Fibroblast of skin of left biceps (primary cell): ENCODE data around the gene DEXI.
A peak's percentile ranks its signal among the peaks of the same experiment; 100 is the strongest.
"Not testable (repeated sequence)": the region's sequence is repeated elsewhere in the genome, so short reads cannot be mapped to it uniquely, and the experiment has no call there.

Source experiments
- DNase-seq, 2 experiments: peaks; one replicate each; pipeline ENCODE4 v3.0.0-alpha.2; 2013; ENCODE audit warnings: low read depth in 2 of 2

DEXI gene

DNA sequence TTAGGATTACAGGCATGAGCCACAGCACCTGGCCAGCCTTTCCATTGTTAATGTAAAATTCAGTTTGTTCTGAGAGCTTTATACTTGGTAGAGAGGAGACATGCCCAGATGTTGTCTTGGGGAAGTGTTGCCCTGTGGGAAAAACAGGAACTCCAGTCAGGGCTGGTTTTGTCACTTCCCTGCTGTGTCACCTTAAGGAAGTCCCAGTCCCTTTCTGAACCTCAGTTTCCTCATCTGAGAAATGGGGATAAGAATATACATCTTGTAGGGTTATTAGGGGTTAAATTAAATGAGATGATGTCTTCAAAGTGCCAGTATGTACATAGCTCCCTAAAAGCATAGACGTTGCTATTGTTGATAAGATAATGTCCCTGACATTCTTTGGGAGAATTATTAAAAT lies 27.3 kb upstream of the DEXI start:
- no peak for DNase-seq

DNA sequence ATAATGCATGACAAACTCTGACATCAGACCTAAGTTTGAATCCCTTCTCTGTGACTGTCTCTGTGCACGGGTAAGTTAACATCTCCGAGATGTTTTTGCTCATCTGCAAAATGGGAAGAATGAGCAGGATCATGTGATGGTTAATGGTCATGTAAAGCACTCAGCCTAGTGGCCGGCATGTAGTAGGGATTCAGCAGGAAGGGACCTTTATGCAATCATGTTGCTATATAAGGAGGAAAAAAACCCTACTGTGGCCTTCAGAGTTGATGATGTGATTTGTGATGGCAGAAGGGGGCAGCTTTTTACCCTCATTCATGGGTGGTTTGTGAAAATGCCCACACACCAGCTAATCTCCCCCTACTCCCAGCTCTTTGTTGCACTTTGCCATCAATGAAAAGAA lies 26.2 kb upstream of the DEXI start:
- no peak for DNase-seq

DNA sequence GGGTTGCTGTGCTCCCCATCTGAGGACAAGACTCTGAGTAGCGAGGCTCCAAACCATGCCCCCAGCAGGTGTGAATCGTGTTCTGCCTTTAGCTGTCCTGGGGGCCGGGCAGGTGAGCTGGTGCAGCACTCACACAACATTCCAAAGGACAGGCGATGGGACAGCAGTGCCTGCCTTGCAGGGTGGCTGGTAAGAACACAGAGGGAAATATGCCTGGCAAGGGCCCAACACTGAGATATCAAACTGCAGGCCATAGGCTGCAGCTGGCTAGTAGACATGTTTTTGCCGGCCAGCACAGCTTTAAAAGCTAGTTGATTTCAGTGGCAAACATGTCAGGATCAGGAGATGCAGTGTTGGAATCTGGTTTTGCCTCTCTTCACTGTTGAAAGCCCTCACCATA lies 25.7 kb upstream of the DEXI start:
- no peak for DNase-seq

DNA sequence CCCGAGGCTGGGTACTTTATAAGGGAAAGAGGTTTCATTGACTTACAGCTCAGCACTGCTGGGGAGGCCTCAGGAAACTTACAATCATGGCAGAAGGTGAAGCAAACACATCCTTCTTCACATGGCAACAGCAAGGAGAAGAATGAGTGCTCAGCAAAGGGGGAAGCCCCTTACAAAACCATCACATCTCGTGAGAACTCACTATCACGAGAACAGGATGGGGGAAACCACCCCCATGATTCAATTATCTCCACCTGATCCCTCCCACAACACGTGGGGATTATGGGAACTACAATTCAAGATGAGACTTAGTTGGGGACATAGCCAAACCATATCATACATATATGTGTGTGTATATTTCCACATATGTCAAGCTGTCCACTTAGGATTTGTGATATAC lies 24.3 kb upstream of the DEXI start:
- DNase-seq = not testable (repeated sequence)

DNA sequence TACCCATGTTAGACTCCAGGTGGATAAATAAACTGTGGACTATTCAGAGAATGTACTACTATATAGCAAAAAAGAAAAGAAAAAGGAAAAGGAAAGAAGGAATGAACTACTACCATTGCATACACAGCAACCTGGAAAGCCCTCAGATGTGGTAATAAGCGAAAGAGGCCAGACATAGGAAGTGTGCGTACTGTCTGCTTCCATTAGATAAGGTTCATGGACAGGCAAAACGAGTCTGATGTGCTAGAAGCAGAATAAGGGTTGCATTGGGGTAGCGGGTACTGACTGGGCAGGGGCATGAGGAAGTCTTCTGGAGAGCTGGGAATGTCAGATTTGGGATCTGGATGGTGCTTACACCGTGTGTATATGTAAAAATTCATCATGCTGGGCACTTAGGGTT lies 23.9 kb upstream of the DEXI start:
- no peak for DNase-seq

DNA sequence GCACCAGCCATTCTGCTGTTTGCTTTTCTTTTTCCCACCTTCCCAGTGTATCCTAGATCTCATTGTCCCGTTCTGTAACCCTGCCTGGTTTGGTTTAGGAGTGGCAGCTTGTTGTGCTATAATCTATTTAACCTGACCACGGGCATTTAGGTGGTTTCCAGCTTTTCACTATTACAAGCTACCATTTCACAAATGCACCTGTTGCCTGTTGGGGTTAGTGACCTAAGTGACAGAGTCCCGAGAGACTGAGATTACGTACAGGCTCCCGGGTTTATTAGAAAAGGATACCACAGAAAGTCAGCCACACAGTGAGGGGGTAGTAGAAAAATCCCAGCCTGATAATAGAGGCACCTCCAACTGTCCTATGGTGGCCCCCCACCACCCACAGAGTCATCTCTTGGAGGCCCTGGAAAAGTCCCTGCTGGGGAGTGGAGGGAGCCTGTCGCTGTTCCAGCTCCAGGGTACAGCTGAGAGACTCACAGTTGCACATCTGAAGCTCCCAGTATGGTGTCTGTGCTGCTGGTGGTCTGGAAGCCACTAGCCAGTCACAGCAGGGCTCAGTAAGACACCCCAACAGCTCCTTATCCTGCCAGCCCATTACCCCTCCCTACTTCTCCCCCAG lies 23.3 kb upstream of the DEXI start:
- no peak for DNase-seq

DNA sequence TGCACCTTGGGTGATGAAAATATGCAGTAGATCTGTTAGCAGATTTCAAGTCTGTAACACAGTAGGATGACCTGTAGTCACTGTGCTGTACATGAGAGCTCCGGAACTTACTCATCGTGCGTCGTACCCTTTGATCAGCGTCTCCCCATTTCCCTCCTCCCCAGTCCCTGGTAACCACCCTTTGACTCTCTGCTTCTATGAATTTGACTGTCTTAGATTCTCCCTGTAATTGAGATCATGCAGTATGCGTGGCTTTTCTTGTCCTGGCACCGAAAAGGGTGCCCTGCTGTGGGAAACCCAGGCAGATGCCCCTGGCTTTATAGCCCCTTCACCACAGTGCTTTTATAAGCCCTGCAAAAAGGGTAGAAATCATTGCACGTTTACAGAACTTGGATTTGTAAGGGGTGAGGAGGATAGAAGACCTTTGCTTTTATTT lies 22.6 kb upstream of the DEXI start:
- DNase-seq = no peak

DNA sequence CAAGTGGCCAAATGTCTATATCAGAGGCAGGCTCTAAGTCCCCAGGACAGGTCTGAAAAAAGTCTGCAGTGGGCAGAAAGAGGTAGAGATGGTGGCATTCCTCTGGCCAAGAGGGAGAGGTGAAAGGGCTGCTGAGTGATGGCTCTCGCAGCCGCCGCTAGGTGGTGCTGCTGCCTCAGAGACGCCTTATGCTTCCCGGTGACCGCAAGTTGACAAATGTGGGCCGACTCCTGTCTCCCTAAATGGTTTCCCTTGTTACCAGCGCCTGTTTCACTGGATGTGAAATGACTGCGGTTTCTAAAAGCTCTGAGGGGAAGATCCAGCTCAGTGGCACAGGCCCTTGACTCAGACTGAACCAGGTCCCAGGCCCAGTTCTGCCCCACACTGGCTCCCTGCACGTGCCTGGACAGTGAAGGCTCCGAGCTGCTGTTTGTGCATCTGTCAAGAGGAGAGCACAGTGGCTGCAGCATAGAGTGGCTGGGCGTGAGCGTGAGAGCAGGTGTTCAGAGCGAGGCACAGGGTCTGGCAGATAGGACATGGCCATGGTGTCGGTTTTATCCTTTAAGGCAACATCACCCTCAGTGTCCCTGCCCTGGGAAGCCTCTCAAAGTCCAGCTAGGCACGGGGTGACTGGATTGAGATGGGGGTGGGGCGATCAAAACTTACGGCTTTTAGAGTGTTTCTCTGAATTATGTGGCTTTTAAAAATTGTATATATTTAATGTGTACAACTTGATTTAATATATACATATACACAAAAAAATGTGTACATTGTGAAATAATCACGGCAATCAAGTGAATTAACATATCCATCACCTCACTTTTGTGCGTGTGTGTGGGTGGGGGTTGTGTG lies 22.0 kb upstream of the DEXI start:
- DNase-seq = peak; percentile 40 to 42

DNA sequence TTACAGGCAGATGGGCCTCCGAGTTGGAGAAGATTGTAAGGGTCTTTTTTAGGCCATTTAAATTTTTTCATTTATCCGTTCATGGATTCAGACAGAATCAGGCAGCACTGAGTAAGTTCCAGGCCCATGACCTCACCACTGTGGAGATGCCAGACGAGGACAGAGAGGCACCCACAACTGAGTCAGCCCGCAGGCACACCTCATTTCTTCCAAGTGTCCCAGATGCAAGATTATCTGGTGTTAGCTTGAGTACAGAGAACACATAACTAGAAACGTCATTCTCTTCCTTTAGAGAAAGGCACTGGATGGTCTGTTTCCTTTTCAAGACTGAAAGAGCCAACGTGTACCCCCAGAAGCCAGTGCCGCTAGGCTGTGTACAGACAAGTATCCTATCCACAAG lies 19.0 kb upstream of the DEXI start:
- no peak for DNase-seq

DNA sequence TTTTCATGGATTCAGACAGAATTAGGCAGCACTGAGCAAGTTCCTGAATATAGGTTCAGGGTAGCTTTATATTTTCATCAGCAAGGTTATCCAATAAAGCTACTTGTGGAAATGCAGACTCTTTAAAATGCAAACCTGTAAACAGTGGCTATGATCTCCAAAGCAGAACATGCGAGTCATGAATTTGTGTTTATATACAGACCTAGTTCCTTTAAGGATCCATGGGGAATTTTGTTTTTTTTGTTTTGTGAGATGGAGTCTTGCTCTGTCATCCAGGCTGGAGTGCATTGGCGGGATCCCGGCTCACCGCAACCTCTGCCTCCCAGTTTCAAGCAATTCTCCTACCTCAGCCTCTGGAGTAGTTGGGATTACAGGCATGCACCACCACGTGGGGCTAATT lies 16.9 kb upstream of the DEXI start:
- DNase-seq = no peak

DNA sequence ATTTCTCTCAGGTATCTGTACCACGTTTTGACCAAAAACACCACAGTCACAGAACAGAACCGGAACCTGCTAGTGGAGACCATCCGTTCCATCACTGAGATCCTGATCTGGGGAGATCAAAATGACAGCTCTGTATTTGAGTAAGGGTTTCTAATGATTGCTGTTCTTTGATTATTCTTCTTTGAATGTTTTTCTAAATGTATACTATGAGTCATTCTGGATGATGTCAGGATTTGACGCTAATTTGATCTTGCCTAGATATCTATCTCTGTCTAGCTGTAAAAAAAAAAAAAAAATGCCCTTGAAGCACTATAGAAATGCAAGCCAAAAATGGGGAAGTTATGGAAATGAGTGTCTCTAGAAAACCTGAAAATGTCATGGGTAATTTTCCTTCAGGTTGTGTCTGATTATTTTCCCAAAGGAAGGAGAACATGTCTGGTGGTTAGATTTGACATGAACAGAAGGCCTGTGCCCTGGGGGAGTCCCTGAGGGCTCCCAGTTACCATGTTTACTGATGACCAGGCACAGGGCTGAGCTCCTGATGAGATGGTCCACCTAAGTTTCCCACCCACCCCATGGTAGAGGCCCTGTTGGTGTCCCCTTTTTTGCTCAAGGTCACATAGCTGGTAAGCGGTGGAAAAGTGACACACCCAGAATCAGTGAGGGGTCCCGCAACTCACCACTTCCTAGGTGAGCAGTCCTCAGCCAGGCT lies 15.7 kb upstream of the DEXI start:
- DNase-seq = no peak

DNA sequence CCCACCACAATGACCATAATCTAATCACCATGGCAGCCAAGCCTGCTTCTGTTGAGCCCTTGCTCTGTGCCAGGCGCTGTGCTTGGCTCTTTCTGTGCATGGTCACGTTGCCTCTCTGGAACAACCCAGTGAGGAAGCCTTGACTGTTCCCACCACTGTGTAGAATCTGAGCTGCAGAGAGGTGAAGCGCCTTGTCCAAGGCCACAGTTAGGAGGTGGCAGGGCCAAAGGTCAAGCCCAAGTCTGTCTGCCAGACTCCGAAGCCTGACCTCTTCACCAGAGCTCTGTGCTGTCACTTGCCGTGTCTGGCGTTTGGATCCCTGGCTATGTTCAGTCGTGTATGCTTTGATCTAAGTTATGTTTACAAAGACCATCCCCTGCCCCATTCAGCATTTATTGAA lies 12.6 kb upstream of the DEXI start:
- DNase-seq = no peak

DNA sequence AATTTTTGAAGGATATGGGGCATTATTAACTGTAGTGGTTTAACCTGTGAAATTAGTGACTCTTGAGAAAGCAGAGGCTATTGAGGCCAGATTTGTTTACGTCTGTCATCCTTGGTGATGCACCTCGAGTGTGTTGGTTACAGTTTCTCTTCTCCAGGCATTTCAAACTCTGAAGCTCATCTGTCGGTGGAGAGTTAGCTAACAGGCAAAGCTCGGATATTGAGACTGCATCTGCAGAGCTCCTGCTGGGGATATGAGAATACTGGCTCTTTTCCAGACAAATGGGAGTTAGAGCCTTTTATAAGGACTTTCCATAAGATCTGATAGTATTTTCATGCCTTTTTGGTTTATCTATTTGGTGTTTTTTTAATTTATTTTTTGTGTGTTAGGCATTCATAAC lies 8.8 kb upstream of the DEXI start:
- DNase-seq = no peak

DNA sequence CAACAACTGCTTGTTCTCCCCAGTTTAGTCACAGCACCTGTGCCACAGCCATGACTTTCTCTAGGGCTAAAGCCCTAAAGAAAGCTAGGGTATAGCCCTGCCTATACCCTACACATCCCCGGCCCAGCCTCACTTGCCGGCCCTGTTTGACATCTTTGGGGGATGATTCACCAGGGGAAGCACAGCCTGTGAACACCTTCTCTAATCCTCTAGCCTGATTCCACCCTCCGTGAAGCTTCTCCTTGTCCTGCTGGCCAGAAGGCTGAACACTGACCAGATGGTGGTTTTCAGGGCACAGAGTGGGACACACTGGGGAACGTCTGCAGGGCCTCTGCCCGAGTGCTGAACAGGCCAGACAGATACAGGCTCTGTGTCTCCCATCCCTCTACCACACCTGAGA lies 8.1 kb upstream of the DEXI start:
- no peak for DNase-seq

DNA sequence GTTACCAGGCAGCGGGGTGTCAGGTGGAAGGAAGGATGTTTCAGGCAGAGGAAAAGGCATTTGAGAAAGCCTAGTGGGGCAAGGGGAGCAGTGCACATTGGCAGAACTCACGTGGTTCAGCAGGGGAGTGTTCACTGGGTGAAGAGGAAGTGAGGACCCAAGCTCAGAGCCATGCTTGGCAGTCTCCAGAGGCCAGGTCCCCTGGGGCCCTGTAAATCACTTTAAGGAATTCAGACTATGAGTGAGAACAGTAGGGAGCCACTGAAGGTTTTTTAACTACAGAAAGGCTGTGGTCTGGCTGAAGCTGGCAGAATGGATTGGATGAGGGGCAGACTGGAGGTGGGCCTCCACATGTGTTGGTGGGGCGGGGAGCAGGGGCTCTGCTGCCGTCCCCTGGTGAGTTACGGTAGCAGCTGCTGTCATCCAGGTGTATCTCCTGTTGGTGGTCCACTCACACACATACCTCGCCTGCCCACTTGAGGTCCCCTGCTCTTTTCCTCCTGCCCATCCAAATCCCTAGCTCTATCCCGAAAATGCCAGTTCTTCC lies 7.2 kb upstream of the DEXI start:
- no peak for DNase-seq

DNA sequence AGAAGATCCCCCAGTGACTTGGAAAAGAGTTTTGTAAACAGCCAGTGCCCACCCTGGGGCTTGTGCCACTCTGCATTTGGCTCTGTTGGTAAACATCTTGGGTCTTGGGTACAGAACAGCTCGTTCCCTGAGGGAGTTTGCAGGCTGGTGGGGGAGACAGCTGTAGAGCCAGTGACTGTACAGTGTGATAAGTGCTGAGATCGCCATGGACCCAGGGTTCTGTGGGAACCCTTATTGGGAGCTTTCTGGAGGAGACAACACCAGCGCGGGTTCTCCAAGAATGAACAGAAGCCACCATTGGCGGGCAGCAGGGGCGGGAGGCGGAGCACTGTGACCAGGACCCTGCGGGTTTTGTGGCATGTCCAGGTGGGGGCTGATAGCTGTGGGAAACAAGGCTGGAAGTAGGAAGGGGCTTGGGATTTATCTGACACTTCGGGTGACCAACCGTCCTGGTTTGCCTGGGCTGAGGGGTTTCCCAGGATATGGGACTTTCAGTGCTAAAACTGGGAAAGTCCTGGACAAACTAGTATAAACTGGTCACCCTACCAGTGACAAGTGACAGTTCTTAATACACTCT lies 5.0 kb upstream of the DEXI start:
- no peak for DNase-seq

DNA sequence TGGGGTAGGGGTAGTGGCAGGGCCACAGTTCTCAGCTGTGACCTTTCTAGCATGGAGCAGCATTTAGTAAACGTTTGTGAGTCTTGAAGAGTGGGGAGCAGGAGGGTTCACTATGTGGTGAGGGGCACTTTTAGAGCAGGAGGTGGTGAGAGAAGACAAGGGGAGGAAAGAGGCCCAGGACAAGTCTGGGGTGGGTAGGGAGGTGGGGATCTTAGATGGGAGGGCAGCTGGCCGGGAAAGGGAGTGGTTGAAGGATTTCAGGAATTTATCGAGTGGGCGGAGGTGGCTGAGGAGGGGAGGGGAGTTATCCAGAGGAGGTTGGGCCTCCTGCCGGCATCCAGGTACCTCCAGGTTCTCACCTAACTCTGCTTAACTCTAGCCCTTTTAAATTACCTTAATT lies 4.0 kb upstream of the DEXI start:
- DNase-seq = no peak

DNA sequence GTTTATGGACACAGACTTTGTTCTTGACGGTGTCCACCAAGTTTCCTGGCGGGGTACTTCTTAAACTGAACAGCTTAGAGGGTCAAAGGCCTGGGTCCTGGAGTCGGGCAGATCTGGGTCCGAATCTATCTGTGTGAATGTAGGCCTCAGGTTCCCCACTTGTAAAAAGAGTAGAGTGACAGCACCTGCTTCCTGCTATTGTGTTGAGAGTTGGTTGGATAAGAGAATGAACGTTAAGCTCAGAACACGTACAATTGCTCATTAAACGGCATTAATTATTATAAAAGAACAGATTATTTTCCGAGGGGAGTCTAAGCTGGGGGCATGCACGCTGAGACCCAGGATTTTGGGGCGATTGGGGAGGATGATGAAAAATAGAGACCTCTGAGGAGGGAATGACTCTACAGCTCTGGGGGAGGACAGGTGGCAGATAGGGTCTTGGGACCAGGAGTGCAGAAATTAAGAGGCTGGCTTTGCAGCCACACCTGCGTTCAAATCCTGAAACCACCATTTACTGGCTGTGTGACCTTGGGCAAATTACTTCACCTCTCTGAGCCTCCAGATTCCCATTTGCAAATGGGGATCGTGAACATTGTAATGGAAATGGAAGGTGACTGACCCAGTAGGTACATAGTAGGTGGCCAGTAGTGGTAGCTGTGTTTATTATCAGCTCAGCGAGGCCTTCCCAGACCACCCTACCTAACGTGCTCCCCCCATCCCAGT lies 3.0 kb upstream of the DEXI start:
- no peak for DNase-seq

DNA sequence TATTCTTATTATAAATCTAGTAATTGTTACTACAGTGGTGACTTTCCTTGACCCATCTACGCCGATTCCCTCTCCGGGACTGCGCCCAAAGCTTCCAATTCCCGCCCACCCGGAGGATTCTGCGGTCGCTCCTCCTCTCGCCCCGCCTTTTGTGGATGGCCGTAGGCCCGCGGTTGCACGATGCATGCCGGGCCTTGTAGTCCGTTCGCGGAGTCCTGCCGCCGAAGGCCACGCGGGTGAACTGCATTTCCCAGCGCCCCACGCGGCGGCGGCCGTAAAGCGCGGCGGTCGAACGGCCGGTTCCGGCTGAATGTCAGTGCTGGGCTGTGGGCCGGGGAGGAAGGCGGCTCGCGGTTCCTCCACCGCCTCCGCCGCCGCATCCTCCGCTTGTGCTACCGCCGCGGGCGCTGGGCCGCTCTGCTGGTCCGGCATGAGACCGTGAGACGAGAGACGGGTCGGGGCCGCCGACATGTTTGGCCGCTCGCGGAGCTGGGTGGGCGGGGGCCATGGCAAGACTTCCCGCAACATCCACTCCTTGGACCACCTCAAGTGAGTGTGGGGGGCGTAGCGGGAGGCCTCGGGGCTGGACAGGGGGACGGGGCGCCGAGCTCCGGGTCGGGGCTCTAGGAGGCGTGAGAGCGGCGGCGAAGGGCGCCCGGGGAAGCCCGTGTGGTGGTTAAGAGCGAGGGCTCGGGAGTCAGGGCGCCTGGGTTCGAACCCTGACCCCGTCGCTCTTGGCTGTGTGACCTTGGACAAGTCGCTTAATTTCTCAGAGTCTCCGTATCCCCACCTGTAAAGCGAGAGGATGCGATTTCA lies 2.2 kb upstream of the DEXI start, which contains the start of gene CLEC16A:
TSS of gene CLEC16A (plus strand) at position 316 of the 816 bp plus-strand sequence. CDS start at position 470, 154 bp downstream.
- DNase-seq = peak; percentile 84 to 87

DNA sequence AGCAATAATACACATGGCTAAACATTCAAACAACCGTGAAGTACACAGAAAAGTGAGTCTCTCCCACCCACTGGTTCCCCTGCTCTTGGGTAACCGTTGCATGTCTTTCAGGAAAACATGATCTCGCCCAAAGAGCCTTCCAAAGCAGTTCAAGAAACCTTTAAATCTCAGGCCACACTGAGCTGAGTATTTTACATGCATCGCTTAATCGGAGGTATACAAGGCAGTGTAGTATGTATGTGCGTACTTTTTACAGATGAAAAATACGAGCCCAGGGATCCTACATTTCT lies 741 bp upstream of the DEXI start:
- no peak for DNase-seq

DNA sequence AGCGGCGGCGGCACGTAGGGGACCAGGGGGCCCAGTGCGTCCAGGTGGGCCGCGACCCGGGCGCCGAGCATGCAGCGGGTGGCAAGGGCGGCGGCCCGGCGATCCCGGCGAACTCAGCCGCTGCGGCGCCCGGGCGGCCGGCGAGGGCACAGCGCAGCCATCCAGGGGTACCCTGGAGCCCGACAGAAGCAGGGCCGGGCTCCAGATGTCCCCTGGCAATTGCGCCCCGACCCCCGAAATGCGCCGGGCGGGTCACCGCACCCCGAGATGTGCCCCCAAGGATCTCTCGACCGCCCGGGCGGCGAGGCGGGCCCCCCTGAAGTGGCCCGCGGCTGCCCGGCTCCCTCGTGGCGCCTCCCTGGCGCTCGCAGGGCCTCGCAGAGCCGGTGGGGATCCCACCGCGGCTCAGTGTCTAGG lies 325 bp downstream of the DEXI start:
- DNase-seq = not testable (repeated sequence)
